H1 (cell line): Measurements from ENCODE around the gene PLCH2. TPM values are rescaled to one million over a fixed set of nuclear protein-coding genes. Genes with fewer than 3 reads are reported as not detected.

Experiments
- RAD21 ChIP-seq, 2 experiments: IDR thresholded peaks in 1 of 2; conservative IDR thresholded peaks in 1 of 2; 2 replicates each; pipeline ENCODE4 v1.6.1; 2011; ENCODE audit warnings: low read depth in 2 of 2, low read length in 2 of 2, improper control_type of control experiment in 1 of 2, inconsistent platforms in 1 of 2, mild to moderate bottlenecking in 1 of 2, moderate library complexity in 1 of 2
- polyA plus RNA-seq, 7 experiments: library from polyadenylated mRNA; depleted of rRNA in 3 of 7; stranded (reverse) in 5 of 7; unstranded in 2 of 7; fragments of >200 nt in 5 of 7; fragments of 200-250 nt in 2 of 7; gene quantifications; 1 replicate in 5 of 7; 2 replicates in 1 of 7; 4 replicates in 1 of 7; pipeline versions ENCODE4 v1.2.1 to v1.2.3, GENCODE V29; 2011 to 2013; ENCODE audit warnings: missing spikeins in 2 of 7, mixed read lengths in 2 of 7
- total RNA-seq: library from RNA; stranded (reverse); fragmentation: NEBNext Ultra II Directional; extraction: Animal tissue kit (Norgen Biotek cat#: 25700); gene quantifications from 2 replicates; pipeline ENCODE4 v1.2.1, GENCODE V29; 2021
- TF ChIP-seq, protein P1 (sequence below), 3 experiments: IDR thresholded peaks; 1 replicate in 2 of 3; 2 replicates in 1 of 3; pipeline versions ENCODE4 v1.5.1 to v1.6.1; 2011; ENCODE audit warnings: low read length in 3 of 3, mild to moderate bottlenecking in 3 of 3, inconsistent platforms in 2 of 3, low read depth in 1 of 3, moderate library complexity in 1 of 3; ENCODE audit not compliant: insufficient read depth in 1 of 3; ENCODE audit errors: control extremely low read depth in 1 of 3

Gene PLCH2
- total and polyA plus RNA-seq, 2 of the 8 experiments (the other 6 are each of a cell fraction or from before 2014, with no cell fraction given), result 0.14 to 0.19 TPM

DNA sequence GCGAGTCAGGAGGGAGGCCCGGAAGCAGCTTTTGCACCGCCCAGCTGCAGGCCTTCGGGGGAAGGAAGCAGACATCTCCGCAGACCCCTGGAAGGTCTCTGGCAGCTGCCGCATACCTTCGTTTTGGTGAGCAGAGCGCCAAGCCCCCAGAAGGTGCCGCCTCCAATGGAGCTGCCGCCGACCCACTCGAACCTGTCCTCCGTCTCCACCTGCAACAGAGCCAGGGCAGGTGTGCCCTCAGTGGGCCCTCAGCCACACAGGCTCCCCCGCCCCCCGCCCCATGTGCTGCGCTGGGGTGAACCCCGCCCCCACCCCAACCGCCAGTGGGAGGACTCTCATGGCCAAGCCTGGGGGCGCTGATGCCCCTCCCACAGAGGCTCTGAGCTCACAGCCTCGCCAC is 44.1 kb downstream of the PLCH2 start (continued):
- TF ChIP-seq, protein P1, sequence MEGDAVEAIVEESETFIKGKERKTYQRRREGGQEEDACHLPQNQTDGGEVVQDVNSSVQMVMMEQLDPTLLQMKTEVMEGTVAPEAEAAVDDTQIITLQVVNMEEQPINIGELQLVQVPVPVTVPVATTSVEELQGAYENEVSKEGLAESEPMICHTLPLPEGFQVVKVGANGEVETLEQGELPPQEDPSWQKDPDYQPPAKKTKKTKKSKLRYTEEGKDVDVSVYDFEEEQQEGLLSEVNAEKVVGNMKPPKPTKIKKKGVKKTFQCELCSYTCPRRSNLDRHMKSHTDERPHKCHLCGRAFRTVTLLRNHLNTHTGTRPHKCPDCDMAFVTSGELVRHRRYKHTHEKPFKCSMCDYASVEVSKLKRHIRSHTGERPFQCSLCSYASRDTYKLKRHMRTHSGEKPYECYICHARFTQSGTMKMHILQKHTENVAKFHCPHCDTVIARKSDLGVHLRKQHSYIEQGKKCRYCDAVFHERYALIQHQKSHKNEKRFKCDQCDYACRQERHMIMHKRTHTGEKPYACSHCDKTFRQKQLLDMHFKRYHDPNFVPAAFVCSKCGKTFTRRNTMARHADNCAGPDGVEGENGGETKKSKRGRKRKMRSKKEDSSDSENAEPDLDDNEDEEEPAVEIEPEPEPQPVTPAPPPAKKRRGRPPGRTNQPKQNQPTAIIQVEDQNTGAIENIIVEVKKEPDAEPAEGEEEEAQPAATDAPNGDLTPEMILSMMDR (IDR thresholded peaks at IDR 0.05; ENCODE audit: control extremely low read depth in 1 of 3, insufficient read depth in 1 of 3, low read depth in 1 of 3, low read length in 3 of 3), result no peak
- TF ChIP-seq RAD21 (IDR thresholded peaks at IDR 0.05 in 1 of 2, conservative IDR thresholded peaks at IDR 0.05 in 1 of 2; ENCODE audit: low read depth in 2 of 2, low read length in 2 of 2), result no peak
